Activated naive CD4-positive, alpha-beta T cell treated with anti-CD3 and anti-CD28 coated beads for 36 hours (primary cell): Measurements from ENCODE around the gene MUC2. TPM values are rescaled to one million over a fixed set of nuclear protein-coding genes. Genes with fewer than 3 reads are reported as not detected.

ENCODE experiments used
- CTCF ChIA-PET: fragments of 350-600 bp; sonication (Branson Sonifier 250); formaldehyde crosslinking; loops from one replicate; lab custom pipeline; 2021; ENCODE audit warnings: antibody characterized with exemption; lab: Charles Lee
- DNase-seq: peaks from one replicate; pipeline ENCODE4 v3.0.0-alpha.2; 2020
- H3K27ac Mint-ChIP-seq: one replicate; pipeline ENCODE4 v1.8.0; 2021; ENCODE audit warnings: mild to moderate bottlenecking, mixed read lengths
- H3K27me3 Mint-ChIP-seq: one replicate; pipeline ENCODE4 v1.8.0; 2021; ENCODE audit warnings: low read depth, mixed read lengths
- H3K36me3 Mint-ChIP-seq: one replicate; pipeline ENCODE4 v1.8.0; 2021; ENCODE audit warnings: low read depth, mixed read lengths
- H3K4me1 Mint-ChIP-seq: one replicate; pipeline ENCODE4 v1.8.0; 2021; ENCODE audit warnings: low read depth, mixed read lengths
- H3K4me3 Mint-ChIP-seq: one replicate; pipeline ENCODE4 v1.8.0; 2021; ENCODE audit warnings: mild to moderate bottlenecking, moderate library complexity, mixed read lengths
- H3K9me3 Mint-ChIP-seq: one replicate; pipeline ENCODE4 v1.8.0; 2021; ENCODE audit warnings: mixed read lengths
- intact Hi-C: fragments of 100-400 bp; cut with micrococcal nuclease; formaldehyde crosslinking; loops from one replicate; pipeline ENCODE4 v1.15.1; 2023
- total RNA-seq, 2 experiments: library from RNA; stranded (reverse); gene quantifications; one replicate each; pipeline ENCODE4 v1.2.3, GENCODE V29; 2021

The MUC2 gene
- total RNA-seq, 2 experiments from 2014 or later: not detected

GRCh38 chr11:1057806-1058205 is 16.9 kb upstream of the MUC2 start:
- no peak for DNase-seq
- H3K27ac Mint-ChIP-seq: no peak overlapping the region
- peaks cover 4% of the 10 kb centered on the region for H3K9me3 Mint-ChIP-seq
- H3K36me3 Mint-ChIP-seq: no peaks in the 10 kb centered on the region
- intact Hi-C loops: no loop called here
- H3K4me1 Mint-ChIP-seq: peaks cover 4% of the 10 kb centered on the region
- CTCF ChIA-PET: no interaction called here
- no peaks in the 10 kb centered on the region for H3K27me3 Mint-ChIP-seq
- H3K4me3 Mint-ChIP-seq: no peak overlapping the region

- H3K27me3 Mint-ChIP-seq: no peaks in the 10 kb centered on the region
- no peak overlapping the region for H3K27ac Mint-ChIP-seq
- H3K36me3 Mint-ChIP-seq: no peaks in the 10 kb centered on the region
- H3K4me3 Mint-ChIP-seq: no peak overlapping the region
- intact Hi-C loops: no loop called here
- CTCF ChIA-PET: interaction anchor here (0.6 kb wide), 1 partner anchor 54 kb away, joined by 3 read pairs; no protein-coding TSS in a partner anchor
- peaks cover 18% of the 10 kb centered on the region for H3K4me1 Mint-ChIP-seq
- H3K9me3 Mint-ChIP-seq: peaks cover 4% of the 10 kb centered on the region
- DNase-seq: no peak
Observed at GRCh38 chr11:1059759-1060158, 14.9 kb upstream of the MUC2 start.

GRCh38 chr11:1060410-1060809 is 14.3 kb upstream of the MUC2 start:
- CTCF ChIA-PET: no interaction called here
- Mint-ChIP-seq H3K36me3 (no peaks in the 10 kb centered on the region), H3K4me1 (peaks cover 18% of the 10 kb centered on the region), H3K4me3 (no peak overlapping the region), H3K27ac (no peak overlapping the region), H3K9me3 (peaks cover 4% of the 10 kb centered on the region), H3K27me3 (no peaks in the 10 kb centered on the region)
- intact Hi-C loops: no loop called here
- DNase-seq: no peak

GRCh38 chr11:1060852-1061616 is 13.6 kb upstream of the MUC2 start:
- Mint-ChIP-seq H3K36me3 (no peaks in the 10 kb centered on the region), H3K4me1 (peaks cover 18% of the 10 kb centered on the region), H3K9me3 (peaks cover 4% of the 10 kb centered on the region), H3K27ac (no peak overlapping the region), H3K4me3 (no peak overlapping the region), H3K27me3 (no peaks in the 10 kb centered on the region)
- intact Hi-C loops: no loop called here
- no peak for DNase-seq
- CTCF ChIA-PET: no interaction called here

GRCh38 chr11:1062075-1062820 is 12.4 kb upstream of the MUC2 start:
- CTCF ChIA-PET: no interaction called here
- peaks cover 18% of the 10 kb centered on the region for H3K4me1 Mint-ChIP-seq
- intact Hi-C loops: no loop called here
- H3K9me3 Mint-ChIP-seq: peaks cover 4% of the 10 kb centered on the region
- no peaks in the 10 kb centered on the region for H3K27me3 Mint-ChIP-seq
- no peaks in the 10 kb centered on the region for H3K36me3 Mint-ChIP-seq
- peak; percentile 3 for DNase-seq
- no peak overlapping the region for H3K4me3 Mint-ChIP-seq
- no peak overlapping the region for H3K27ac Mint-ChIP-seq

- DNase-seq: no peak
- CTCF ChIA-PET: no interaction called here
- Mint-ChIP-seq H3K9me3 (peaks cover 4% of the 10 kb centered on the region), H3K36me3 (no peaks in the 10 kb centered on the region), H3K4me1 (peaks cover 18% of the 10 kb centered on the region), H3K4me3 (no peak overlapping the region), H3K27ac (no peak overlapping the region), H3K27me3 (peaks cover 1% of the 10 kb centered on the region)
- intact Hi-C loops: no loop called here
Observed at GRCh38 chr11:1064167-1064566, 10.5 kb upstream of the MUC2 start.

GRCh38 chr11:1067812-1068496 is 6.7 kb upstream of the MUC2 start:
- Mint-ChIP-seq H3K4me1 (peaks cover 12% of the 10 kb centered on the region), H3K27me3 (peaks cover 1% of the 10 kb centered on the region), H3K4me3 (no peak overlapping the region), H3K27ac (no peak overlapping the region), H3K9me3 (no peaks in the 10 kb centered on the region), H3K36me3 (no peaks in the 10 kb centered on the region)
- no peak for DNase-seq
- CTCF ChIA-PET: no interaction called here
- intact Hi-C loops: no loop called here

- CTCF ChIA-PET: no interaction called here
- no peaks in the 10 kb centered on the region for H3K4me1 Mint-ChIP-seq
Observed at GRCh38 chr11:1069740-1070139, 4.9 kb upstream of the MUC2 start.

GRCh38 chr11:1070594-1071462 is 3.8 kb upstream of the MUC2 start:
- CTCF ChIA-PET: no interaction called here
- Mint-ChIP-seq H3K36me3 (no peaks in the 10 kb centered on the region), H3K9me3 (no peaks in the 10 kb centered on the region), H3K4me3 (no peak overlapping the region), H3K4me1 (no peaks in the 10 kb centered on the region), H3K27me3 (peaks cover 1% of the 10 kb centered on the region), H3K27ac (no peak overlapping the region)
- intact Hi-C loops: no loop called here
- no peak for DNase-seq

More at GRCh38 chr11:1069740-1070139, 4.9 kb upstream of the MUC2 start:
- Mint-ChIP-seq H3K36me3 (no peaks in the 10 kb centered on the region), H3K27ac (no peak overlapping the region), H3K9me3 (no peaks in the 10 kb centered on the region), H3K4me3 (no peak overlapping the region), H3K27me3 (peaks cover 1% of the 10 kb centered on the region)
- intact Hi-C loops: no loop called here
- no peak for DNase-seq

- CTCF ChIA-PET: no interaction called here
- no peak for DNase-seq
- no peak overlapping the region for H3K4me3 Mint-ChIP-seq
- H3K27me3 Mint-ChIP-seq: peaks cover 1% of the 10 kb centered on the region
- no peak overlapping the region for H3K27ac Mint-ChIP-seq
- no peaks in the 10 kb centered on the region for H3K36me3 Mint-ChIP-seq
- no peaks in the 10 kb centered on the region for H3K9me3 Mint-ChIP-seq
- intact Hi-C loops: no loop called here
- H3K4me1 Mint-ChIP-seq: no peaks in the 10 kb centered on the region
Observed at GRCh38 chr11:1071571-1072115, 3.0 kb upstream of the MUC2 start.

GRCh38 chr11:1072116-1072820 is 2.4 kb upstream of the MUC2 start:
- Mint-ChIP-seq H3K9me3 (no peaks in the 10 kb centered on the region), H3K4me1 (no peaks in the 10 kb centered on the region), H3K36me3 (no peaks in the 10 kb centered on the region), H3K27me3 (peaks cover 1% of the 10 kb centered on the region), H3K27ac (no peak overlapping the region), H3K4me3 (no peak overlapping the region)
- intact Hi-C loops: no loop called here
- DNase-seq: no peak
- CTCF ChIA-PET: no interaction called here
